GM21576 (cell line): ENCODE results near the gene PERM1.
"Not testable (repeated sequence)": the region's sequence is repeated elsewhere in the genome, so short reads cannot be mapped to it uniquely, and the experiment has no call there.

Experiments used
- ATAC-seq: cut with Tn5 transposase; IDR thresholded peaks from one replicate; pipeline ENCODE4 v1.9.1; 2021; ENCODE audit warnings: mild to moderate bottlenecking, moderate library complexity; ENCODE audit not compliant: unreplicated experiment

The PERM1 gene

DNA sequence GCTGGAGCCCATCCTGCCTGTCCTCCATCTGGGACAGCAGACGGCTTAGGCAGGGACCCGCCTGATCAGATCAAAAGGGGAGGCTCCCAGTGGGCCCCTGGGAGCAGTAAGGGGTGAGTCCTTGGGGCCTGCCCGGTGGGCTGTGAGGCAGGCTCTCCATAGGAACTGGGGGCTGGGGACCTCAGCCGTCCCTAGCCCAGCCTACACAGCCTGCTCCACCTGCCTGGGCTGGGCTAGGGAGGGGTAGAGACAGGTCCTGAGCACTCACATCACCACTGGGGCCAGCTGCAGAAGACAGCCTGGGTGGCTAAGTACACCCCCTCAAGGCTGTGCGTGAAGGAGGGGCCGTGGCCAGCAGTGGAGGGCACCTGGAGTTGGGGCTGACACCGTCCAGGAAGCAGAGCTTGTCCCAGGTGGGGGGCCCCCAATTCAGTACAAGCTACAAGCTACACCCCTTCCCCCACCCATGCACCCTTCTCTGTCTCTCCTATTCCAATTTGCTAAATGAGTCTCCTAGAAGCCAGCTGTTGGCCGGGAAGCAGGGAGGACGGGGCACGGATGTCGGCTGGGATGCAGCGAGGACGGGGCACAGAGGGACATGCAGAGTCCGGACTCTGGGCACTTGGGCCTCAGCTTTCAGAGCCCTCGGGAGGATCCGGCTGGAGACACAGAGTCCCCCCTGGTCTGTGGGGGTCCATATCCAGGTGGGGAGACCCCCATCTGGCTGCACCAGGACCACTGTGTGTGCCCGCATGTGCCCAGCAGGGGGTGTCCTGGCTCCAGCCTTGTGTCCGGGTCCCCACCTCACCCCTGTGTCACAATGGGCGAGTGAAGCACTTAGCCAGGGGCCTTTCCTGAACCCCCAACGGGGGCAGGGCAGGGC, 33.1 kb upstream of the PERM1 start:
- ATAC-seq: no peak

DNA sequence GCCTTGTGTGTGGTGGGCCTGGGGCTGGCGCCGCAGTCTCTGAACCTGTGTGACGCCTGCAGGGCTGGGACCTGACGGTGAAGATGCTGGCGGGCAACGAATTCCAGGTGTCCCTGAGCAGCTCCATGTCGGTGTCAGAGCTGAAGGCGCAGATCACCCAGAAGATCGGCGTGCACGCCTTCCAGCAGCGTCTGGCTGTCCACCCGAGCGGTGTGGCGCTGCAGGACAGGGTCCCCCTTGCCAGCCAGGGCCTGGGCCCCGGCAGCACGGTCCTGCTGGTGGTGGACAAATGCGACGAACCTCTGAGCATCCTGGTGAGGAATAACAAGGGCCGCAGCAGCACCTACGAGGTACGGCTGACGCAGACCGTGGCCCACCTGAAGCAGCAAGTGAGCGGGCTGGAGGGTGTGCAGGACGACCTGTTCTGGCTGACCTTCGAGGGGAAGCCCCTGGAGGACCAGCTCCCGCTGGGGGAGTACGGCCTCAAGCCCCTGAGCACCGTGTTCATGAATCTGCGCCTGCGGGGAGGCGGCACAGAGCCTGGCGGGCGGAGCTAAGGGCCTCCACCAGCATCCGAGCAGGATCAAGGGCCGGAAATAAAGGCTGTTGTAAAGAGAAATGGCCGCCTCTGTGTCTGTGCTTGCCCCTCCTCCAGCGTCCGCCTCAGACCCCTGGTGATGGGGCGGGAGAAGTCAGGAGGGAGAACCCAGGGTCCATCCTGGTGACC, 32.2 kb upstream of the PERM1 start:
- no peak for ATAC-seq

DNA sequence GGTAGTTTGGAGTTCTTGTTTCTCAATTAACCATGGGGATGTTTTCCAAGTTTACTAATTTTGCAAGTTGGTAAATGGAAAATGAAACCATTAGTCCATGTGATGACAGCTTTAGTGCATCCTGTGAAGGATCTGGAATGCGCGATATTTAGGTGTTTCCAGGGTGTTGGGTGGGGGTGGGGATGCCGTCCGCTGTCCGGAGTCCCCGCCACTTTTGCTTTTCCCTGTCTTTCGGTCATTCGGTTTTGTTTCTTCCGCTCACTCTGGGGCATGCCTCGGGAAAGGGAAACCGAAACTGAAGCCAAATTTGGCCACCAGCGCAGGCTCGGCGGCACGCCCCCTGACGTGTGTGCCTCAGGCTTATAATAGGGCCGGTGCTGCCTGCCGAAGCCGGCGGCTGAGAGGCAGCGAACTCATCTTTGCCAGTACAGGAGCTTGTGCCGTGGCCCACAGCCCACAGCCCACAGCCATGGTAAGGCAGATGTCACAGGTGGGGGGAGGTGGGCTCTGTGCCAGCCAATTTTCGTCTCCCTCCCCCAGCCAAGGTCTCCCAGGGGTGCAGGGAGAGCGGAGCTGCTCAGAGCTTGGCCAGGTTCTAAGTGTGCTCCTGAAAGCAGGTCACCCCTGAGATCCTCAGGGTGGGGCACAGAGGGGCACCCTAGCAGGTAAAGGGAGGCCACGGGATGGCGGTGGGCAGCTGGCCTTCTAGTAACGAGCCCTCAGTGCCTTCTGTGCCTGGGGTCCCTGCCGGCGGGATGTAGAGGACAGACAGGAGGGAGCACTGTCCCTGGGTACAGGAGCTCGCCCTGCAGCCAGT, 31.4 kb upstream of the PERM1 start, which contains the start of gene ISG15:
TSS of gene ISG15 (plus strand) at position 393 of the 817 bp plus-strand sequence. CDS start at position 470, 77 bp downstream.
- peak; percentile 78 for ATAC-seq

DNA sequence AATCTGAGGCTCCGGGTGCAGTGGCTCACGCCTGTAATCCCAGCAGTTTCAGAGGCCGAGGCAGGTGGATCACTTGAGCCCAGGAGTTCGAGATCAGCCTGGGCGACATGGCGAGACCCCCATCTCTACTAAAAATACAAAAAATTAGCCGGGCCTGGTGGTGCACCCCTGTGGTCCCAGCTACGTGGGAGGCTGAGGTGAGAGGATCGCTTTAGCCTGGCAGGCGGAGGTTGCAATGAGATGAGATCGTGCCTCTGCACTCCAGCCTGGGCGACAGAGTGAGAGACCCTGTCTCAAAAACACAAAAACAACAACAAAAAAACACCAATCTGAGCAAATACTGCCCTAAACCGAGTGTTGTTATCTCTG, 30.8 kb upstream of the PERM1 start:
- not testable (repeated sequence) for ATAC-seq

DNA sequence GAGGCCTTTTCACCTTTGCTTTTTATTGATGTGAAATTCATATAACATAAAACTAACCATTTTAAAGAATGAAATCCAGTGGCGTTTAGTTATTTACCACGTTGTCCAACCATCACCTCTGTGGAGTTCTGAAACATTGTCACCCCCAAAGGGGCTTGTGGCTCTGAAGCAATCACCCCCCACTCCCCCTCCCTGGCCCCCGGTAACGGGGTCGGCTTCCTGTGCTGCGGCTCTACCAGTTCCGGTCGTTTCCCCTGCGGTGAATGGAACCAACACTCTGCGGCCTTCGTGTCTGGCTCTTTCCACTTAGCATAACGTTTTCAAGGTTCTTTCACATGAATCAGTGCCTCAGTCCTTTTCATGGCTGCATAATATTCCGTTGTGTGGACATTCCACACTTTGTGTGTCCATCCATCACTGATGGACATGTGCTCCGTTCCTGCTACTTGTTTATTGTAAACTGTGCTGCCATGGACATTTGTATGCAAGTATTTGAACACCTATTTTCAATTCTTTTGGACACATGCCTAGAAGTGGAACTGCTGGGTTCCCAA, 29.6 kb upstream of the PERM1 start:
- ATAC-seq: no peak

DNA sequence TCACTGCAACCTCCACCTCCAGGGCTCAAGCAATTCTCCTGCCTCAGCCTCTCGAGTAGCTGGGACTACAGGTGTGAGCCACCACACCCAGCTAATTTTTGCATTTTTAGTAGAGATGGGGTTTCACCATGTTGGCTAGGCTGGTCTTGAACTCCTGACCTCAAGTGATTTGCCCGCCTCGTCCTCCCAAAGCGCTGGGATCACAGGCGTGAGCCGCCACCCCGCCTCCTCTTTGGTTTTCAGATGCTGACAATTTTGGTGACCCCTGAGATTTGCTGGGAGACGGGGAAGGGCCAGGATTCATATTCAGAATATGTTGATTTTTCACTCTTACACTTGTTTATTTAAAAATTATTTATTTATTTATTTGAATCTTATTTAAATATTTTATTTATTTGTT, 28.2 kb upstream of the PERM1 start:
- not testable (repeated sequence) for ATAC-seq

DNA sequence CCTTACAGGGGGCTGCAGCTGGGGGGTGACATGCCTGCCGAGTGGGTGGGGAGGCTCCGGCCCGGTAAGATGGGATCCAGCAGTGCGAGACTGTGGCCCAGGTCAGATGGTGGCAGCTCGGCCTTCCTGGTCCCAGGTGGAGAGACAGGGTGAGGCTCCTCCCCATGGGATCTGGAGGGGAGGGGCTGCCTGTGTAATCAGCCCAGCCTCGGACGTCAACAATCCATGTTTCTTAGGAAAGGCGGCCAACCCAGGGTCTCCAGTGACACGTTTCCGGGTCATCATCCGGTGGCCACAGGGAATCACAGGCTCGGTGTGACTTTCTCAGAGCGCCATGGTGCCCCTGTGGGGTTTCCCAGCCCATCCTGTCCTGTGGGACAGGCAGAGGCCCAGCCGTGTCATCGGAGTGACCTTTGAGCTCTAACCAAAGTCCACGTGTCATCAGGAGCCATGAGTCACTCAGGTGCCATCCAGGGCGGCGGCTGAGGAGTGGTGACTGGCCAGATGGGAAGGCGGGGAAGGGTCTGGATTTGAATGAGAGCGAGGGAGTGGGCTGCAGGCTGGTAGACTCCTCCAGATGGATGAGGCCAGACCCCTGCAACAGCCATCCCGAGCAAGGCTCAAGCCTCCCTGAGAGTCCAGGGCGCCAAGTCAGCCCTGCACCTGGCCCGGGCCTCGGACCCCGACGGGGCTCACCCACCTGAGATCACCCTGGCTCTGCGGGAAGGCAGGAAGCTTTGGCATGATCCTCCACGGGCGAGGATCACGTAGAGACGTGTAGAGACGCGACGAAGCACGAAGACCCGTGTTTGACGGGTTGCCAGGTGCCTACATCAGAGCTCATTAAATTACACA, 24.6 kb upstream of the PERM1 start:
- ATAC-seq: no peak

DNA sequence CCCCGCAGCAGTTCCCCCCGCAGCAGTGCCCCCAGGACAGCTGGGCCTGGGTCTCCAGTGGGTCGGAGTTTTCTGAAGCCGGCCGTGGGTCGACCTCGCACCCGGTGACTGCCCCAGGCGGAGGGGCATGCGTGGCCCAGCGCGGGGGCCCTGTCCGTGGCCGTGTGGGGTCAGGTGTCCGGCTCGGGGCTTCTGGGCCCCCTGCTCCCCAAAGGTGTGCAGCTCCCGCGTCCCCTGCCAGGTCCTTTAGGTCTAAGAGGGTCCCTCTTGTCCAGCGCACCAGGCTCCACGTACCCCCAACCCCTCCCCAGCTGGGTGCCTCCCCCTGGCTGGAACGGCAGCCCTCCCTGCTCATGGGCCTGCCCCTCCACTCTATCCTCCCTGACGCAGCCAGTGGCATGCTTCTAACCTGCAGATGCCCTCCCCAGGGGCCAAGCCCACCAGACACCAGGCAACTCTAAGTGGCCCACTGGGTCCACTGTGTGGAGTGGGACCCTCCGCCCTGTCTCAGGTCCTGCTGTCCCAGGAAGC, 23.9 kb upstream of the PERM1 start:
- ATAC-seq: no peak

DNA sequence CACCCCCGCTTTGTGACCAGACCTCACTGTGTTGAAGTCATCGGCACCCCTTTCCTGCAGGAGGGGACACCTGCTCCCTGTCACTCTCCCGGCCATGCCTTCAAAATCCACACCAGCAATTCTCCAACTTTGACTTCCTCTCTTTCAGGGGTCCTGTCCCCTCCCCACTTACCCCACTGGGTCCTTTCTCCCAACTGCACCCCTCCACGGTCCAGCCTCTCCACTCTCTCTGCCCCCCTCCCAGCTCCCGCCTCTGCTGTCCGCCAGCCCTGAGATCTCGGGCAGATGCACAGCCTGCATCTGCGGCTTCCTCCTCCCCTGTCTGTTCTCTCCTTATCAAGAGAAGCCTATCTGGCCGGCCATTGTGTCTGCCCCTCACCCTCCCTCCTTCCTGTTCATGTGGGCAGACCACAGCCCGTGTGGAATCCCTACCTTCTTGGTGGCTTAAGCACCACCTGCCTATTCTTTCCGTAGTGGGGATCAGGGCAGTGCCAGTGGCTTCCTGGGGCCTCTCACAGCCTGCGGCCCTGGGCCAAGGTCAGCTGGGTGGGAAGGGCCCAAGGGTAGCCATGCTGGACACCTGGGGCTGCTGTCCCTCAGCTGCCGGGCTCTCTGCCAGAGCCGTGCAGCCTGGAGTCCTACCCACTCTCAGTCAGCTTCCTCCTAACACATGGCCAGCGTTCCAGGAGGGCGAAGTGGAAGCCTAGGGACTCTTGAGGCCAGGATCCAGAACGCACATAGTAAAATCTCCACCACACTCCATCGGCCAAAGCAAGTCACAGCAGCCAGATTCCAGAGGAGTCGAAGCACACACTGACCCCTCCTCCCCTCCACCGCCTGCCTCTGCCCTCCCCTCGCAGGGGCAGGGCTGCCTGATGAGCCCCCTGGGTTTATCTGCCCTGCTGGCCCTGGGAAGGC, 23.1 kb upstream of the PERM1 start:
- no peak for ATAC-seq

DNA sequence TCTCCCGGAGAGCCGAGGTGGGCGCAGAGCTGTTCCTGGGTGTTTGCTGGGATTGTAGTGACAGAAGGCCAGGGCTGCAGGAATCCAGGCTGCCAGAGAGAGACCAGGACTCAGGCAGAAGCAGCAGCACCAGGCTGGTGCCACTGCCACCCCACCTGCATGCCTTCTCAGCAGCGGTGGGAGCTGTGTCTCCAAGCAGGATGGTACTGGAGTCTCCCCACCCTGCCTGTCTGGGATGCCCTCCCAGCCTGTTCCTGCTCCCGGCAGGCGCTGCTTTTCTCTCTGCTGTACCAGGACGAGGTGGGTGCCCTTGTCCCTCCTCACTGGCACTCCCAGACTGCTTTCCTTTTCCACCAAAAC, 22.5 kb upstream of the PERM1 start:
- no peak for ATAC-seq

DNA sequence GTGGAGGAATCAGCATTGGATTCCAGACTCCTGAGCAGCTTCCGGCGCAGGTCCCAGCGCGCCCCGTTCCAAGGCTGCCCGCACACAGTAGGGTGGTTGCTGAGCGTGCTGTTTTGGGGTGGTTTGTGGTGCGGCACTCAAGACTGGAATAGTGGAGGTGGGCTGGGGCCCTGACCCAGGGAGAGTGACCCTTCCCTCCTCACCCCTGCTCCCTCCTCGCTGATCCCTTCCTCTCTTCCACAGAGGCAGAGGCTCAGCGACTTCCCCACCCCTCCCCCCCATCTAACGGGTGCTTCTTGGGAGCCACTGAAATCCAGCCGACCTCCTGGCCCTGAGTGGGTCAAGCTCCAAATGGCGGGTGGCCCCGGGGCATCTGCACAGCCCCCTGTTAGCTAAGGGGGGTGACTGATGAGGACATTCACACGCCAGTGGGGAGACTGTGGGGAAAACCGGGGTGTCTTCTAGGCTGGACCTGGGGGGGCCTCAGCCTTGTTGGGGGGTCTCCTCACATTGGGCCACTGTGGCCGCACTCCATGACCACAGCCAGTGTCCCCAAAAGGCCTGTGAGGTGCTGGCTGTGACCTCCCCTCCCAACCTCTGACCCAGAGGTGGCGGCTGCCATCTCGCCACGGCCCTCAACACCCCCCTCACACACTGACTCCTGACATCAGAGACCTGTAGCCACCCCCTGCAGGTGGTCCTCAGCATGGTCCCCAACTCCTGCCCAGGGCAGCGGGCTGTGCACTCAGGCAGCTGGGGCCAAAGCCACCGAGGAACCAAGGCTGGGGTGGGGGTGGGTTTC, 21.9 kb upstream of the PERM1 start:
- no peak for ATAC-seq

DNA sequence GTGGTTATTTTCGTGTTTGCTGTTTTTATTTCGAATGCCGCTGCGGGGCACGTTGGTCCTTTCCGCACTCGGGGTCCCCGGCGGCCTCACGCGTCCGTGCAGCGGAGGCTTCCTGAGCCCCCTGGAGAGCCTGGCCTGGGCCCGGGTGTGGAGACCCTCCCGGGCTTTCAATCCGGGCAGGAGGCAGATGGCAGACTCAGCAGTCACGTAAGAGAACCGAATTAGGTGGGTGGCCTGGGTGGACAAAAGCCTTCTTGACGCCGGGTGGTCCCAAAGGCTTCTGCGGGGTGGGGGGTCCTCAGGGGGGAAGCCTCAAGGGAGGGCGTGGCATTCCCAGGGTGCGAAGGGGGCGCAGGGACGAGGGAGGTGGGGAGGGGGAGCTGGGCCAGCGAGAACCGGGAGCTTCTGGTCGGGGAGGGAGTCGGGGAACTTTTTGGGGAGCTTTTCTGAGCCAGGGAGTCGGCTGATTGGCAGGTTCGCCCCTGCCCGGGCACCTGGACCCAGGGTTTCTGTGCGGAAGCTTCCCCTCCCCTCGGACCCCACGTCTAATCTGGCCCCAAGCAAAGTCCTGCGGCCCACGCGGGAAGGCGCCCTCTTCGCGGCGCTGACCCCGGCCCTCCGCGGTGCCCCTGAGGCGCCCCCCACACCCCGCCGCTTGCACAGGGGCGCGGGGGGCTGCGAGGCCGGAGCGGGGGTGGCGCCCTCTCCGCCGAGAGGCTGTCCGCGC, 19.3 kb upstream of the PERM1 start:
- ATAC-seq: no peak

DNA sequence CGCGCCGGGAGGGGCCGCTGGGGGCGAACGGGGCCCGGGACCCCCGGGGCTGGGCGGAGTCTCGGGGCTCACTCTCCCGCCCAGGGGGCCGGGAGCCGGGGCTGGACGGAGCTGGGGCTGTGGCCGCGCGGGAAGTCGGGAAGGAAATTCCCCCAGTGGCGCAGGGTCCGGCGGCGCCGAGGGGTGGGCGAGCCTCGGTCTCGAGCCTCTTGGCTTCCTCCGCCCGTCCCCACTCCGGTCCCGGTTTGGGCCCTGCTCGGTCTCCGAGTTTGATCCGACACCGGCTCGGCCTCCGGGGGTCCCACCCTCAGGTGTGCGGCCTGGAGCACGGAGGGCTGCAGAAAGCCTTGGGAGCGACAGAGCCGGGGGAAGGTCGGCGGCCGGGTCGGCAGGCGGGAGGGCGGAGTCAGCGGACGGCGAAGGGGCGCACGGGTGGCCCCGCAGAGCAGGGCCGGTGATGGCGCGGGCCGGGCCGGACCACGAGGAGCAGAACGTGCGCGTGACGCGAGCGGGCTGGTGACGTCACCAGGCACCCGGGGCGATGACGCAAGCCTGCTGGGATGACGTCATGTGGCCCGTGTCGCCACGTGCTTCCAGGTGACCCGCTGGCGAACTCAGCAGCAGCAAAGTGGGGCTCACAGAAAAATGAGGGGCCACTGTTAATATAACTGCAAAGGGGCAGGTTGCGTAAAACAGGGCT, 18.6 kb upstream of the PERM1 start:
- no peak for ATAC-seq

DNA sequence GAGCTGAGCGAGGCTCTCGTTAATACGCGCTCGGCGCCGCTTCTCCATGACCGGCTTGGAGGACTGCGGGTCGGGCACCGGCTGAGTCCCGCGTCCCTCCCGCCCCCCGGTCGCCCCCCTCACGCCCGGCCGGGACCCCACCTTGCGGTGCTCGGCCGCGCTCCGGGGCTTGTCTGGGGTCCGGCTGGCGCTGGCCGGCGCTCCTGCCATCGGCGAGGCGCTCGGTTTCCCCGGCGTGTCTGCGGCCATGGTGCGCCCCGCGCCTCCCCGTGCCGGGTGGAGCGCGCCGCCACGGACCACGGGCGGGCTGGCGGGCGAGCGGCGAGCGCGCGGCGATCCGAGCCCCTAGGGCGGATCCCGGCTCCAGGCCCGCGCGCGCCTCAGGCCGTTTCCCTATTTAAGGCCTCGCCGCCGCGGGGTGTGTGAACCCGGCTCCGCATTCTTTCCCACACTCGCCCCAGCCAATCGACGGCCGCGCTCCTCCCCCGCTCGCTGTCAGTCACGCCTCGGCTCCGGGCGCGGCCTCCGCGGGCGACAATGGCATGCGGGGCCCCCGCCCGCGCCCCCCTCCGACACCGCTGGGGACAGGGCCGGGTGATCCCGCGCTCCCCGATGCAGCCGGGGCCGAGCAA, 17.9 kb upstream of the PERM1 start, which contains the start of gene HES4:
TSS of gene HES4 (minus strand) at position 373 of the 632 bp plus-strand sequence. CDS start at position 249, 124 bp downstream.
- ATAC-seq: no peak

DNA sequence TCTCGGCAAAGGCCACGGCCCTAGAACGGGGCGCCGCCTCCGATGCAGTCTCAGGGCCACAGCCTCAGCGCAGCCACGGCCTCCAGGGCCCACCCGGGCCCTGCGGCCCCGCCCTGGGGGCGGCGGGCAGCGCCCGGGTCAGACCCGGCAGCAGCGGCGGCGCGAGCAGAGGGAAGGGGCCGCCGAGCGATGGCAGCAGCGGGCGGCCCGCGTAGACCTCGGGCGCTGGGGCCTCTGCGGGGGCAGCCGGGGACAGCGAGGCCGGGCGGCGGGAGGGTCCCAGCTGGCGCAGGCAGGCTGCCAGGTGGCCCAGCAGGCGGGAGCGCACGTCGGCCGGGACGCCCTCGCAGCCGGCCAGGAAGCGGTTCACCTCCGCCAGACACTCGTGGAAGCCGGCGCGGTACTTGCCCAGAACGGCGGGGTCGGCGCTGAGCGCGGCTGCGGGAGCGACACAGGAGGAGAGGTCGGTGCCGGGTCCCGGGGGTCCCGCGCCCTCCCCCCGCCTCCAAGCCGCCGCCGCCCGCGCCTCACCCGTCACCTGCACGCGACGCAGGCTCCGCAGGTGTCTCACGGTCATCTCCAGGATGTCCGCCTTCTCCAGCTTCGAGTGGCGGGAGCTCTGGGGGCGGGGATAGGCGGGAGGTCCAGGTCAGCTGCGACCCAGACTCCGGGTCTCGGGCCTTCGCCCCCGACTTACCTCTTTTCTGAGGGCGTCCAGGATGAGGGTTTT, 17.3 kb upstream of the PERM1 start:
- no peak for ATAC-seq

DNA sequence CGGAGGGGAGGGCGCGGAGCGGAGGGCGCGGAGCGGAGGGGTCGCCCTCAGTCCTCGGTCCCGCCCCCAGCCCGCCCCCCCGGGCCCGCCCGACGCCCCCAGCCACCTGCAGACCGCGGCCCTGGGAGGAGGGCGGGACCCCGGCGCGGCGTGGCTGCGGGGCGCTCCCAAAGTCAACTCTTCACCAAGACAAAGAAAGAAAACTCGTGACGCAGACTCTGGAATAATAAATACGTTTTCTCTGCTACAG, 16.8 kb upstream of the PERM1 start:
- no peak for ATAC-seq
